ENCODE data around the gene FTHL17.

Gene FTHL17

GRCh38 chrX:31071725-31072124, at the start of gene FTHL17:
TSS of gene FTHL17 (minus strand) at chrX:31072041. CDS start at chrX:31071953, 88 bp downstream.
- DNase-seq (ENCODE audit: low read depth, low spot score) = no peak

GRCh38 chrX:31117266-31117665, 45.4 kb upstream of the FTHL17 start:
- no peak for DNase-seq (ENCODE audit: low read depth, low spot score)

DNA sequence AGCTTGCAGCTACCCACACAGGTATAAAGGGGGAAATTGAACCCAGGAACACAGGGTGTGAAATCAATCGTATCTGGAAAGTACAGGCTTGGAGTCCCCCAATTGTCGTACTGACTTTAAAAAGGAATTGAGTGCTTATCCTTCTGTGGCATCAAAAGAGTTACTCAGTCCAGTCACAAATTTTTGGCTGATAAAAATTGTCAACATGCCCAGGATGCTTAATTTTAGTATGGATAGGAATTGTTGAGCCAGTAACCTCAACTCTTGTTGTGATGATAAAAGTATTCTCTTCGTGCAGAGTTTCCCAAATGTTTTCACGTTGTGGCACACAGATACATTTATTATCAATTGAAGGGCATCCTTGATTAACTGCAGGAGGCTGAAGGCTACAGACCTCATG, 43.6 kb upstream of the FTHL17 start:
- no peak for DNase-seq (ENCODE audit: low read depth, low spot score)

DNA sequence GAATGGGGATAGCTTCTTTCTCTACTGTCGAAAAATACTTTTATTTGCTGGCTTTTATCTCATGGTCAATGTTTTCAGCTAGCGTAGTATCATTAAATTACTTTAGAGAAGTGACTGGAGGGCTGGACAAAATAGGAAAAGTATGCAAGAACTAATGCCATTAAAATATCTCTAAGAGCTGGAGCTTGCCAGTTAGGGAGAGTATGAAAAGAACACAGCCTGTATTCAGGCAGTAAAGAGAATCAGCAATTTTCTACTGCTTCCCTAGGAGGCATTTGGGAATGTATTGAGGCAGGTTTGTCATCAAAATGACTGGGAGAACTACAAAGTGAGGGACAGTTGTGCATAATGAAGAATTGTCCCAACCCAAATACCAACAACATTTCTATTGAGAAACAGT, 43.0 kb upstream of the FTHL17 start:
- DNase-seq (ENCODE audit: low read depth, low spot score) = no peak

DNA sequence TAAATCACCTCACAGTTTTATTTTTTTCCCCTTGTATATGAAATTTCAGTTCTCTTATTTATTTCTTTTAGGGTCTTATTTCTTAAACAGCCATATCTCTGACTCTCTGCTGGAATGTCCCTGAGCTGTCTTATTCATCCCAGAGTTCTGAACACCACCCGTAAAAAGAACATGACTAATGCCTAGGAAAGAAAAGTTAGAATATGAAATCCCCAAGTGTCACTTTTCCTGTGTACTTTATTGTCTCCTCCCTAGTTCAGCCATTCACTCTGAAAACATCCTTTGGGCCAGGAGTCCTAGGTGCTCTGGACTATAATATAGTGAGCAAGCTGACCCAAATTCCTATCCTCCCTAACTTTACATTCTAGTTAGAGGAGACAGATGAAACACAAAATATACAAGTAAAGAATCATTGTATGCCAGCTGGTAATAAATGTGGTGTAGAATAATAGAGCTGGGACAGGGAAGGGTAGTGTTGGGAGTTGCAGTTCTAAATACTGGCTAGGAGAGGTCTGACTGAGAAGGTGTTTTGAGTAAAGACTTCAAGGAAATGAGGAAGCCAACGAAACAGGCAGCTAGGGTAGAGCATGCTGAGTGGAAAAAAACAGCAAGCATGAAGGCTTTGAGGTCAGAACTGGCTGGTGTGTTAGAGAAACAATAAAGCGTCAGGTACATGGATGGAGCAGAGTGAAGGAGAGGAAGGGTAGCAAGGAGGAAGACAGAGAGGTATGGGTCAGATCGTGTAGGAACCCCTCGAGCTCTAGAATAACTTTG, 40.6 kb upstream of the FTHL17 start:
- no peak for DNase-seq (ENCODE audit: low read depth, low spot score)

DNA sequence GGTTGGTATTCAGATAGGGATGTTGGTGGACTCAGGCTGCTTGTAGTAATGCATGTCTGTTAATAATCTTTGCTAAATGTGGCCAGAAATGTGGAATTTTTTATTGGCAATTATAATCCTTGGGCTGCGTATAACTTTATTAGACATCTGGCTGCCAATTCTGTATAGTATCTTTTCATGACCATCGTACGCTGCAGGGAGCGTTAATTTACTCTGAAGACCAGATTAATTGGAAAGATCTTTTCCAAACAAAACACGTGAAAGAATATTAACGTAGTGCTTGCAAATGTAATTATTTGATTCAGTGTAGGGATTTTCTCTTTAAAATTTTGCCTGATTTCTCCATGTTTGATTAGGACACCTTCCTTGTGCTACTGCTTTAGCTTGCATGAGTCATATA, 38.8 kb upstream of the FTHL17 start:
- DNase-seq (ENCODE audit: low read depth, low spot score) = no peak

- no peak for DNase-seq (ENCODE audit: low read depth, low spot score)
Observed at GRCh38 chrX:31099536-31100090, 27.8 kb upstream of the FTHL17 start.

DNA sequence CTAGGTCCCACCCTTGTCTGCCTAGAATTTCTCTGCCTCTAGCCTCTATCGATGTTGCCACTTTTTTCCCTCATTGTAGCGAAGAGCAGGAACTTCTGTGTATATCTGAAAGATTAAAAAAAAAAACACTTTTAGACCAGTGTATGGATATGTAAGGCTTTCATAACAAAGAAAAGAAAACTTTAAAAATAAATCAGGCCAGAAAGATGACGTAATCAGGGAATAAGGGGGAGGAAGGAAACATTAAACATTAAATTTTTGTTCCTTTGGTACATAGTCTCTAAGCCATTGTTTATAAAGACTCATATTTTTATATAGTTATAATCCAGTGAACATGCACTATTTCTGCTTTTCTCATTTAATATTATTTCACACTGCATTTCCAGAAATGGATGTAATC, 26.2 kb upstream of the FTHL17 start:
- DNase-seq (ENCODE audit: low read depth, low spot score) = no peak

DNA sequence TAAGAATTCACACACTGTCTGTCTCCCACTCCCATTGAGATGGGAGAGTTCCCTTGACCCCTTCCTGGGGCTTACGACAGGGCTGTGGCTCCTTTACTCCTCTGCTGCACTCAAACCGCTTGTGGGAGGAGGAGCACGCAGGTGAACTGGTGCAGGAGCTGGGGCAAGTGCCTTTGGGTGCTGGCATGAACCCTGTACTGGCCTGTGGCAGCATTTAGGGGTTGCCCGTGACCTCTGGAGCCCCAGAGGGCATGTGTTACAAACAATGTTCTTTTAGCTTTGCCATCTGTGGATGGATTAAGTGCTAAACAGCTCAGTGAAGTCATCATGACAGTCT, 21.8 kb upstream of the FTHL17 start:
- DNase-seq (ENCODE audit: low read depth, low spot score) = no peak

DNA sequence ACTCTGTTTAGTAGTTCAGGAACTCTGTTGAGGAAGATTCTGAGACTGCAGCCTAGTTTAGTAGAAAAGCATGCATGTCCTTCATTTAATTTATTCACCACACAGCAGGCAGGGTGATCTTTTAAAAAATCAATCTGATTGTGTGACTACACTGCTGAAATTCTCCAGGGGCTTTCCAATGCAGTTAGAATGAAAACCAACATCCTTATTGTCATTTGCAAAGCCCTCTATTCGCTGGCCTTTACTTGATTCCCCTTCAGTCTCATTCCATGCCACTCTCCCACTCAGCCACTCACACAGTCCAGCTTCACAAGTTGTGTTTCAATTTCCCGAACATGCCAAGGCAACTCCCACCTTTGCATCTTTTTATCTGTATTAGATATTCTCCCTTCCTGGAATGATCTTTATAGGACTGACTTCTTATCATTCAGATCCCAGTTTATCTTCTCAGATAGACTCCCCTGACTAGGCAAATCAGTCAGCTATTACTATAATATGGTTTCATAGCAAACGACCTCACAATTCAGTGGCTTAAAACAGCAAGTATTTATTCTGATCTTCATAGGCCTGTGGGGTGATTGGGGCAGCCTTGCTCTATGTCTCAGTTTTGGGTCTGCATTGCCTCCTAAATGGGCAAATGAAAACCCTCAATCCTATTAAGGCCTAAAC, 21.3 kb upstream of the FTHL17 start:
- no peak for DNase-seq (ENCODE audit: low read depth, low spot score)

DNA sequence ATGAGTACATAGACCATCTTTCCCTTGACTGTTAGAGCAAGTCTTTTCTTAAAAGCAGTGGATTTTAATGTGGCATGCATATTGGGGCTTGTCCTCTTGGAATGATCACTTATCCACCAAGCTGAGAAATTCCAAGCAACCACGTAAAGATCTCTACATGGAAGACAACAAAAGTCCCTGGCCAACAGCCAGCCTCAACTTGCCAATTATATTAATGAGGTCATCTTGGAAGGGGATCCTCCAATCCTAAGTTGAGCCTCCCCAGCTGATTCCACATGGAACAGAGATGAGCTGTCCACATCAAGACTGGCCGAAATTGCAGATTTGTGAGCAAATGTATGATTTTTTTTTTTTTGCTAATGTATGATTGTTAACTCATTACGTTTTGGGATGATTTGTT, 20.6 kb upstream of the FTHL17 start:
- DNase-seq (ENCODE audit: low read depth, low spot score) = no peak

GRCh38 chrX:31091819-31092218, 20.0 kb upstream of the FTHL17 start:
- no peak for DNase-seq (ENCODE audit: low read depth, low spot score)

DNA sequence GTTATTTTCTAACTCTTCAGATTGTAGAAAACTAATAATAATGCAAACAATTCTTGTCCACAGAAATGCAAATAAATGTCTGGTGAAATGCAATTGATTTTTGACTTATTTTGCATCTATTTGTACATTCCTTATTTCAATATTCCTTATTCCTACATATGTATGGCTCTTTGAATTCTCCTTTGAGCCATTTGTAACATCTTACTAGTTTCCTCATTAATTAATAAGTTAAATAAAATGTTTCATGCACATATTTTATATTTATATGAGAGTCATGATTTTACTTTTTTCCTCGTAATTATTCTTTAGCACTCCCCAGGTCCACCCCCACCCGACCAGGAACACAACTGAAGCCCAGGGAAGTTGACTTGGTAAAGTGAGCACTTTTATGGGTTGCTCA, 2.7 kb upstream of the FTHL17 start:
- no peak for DNase-seq (ENCODE audit: low read depth, low spot score)

- DNase-seq (ENCODE audit: low read depth, low spot score) = no peak
Observed at GRCh38 chrX:31071262-31071661, 579 bp downstream of the FTHL17 start.

- no peak for DNase-seq (ENCODE audit: low read depth, low spot score)
Observed at GRCh38 chrX:31070057-31070468, 1.8 kb downstream of the FTHL17 start.

DNA sequence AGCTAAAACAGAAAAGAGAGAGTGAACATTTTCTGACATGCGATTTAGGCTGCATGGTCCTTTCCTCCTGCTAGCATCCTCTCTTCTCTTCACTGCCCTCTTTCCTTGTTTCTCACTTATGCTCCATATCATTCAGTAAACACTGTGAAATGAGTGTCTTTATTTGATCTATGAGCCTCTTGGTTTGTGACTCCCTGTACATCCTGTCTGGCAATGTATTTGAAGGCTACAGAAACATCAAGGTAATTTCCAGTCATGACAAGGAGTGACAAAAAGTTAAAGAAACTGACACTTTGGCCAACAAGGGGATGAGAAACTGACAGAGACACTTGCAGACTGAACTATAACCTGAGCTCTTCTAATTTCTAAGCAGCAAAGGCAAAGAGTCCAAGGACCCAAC, 8.7 kb downstream of the FTHL17 start:
- no peak for DNase-seq (ENCODE audit: low read depth, low spot score)

DNA sequence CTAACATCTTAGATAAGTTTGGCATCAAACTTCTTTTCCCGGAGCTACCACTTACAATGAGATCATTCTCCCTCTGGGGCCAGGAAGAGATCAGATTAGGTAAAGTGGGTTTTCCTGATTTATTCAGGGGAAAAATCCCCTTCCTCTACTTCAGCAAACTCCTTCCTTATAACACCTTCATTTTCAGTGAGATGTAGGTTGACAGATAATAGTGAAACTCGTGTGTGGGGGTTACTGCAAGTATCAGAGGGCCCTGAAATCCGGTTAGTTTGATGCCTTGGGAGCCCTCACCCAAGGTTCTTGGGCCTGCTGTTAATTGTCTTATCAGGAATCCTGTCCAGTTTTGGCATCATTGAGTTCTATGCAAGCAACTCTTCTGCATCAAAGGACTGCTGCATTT, 10.8 kb downstream of the FTHL17 start:
- DNase-seq (ENCODE audit: low read depth, low spot score) = no peak

- DNase-seq (ENCODE audit: low read depth, low spot score) = no peak
Observed at GRCh38 chrX:31060016-31060415, 11.8 kb downstream of the FTHL17 start.

GRCh38 chrX:31058284-31058683, 13.6 kb downstream of the FTHL17 start:
- DNase-seq (ENCODE audit: low read depth, low spot score) = no peak

GRCh38 chrX:31057691-31058090, 14.2 kb downstream of the FTHL17 start:
- no peak for DNase-seq (ENCODE audit: low read depth, low spot score)

DNA sequence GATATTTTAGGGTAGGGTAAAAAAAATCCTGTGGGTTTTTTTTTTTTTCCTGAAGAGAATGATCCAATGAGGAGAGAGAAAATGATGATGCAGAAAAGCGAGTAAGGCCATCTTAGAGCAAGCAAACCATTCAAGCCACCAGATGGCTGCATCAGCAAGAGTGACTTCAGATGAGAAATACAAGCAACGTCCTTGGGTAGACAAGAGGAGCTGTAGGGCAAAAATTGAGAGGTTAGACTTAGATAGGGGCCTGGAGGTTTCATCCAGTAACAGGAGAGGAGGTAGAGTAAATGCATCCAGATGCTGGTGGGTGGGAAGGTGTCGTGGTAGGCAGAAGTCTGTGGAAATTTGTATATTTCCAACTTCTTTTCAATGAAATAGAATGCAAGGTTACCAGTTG, 14.6 kb downstream of the FTHL17 start:
- DNase-seq (ENCODE audit: low read depth, low spot score) = no peak

DNA sequence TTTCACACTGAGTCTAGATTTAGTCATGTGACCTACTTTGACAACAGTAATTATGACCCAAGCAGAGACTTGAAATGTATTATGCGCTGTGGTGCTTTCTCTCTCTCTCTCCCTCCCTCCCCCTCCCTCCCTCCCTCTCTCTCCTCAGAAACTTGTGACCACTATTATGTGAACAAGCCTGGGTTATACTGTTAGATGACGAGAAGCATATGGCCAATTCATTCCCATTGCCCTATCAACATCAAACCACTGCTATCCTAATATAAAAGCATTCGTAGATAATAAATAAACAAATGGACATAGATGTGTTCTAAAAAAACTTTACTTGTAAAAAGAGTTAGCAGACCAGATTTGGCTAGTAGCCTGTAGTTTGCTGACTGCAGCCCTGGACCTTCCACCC, 18.2 kb downstream of the FTHL17 start:
- DNase-seq (ENCODE audit: low read depth, low spot score) = no peak

GRCh38 chrX:31039327-31039711, 32.5 kb downstream of the FTHL17 start:
- DNase-seq (ENCODE audit: low read depth, low spot score) = no peak

Measured in smooth muscle cell of the brain vasculature (primary cell).